SU-DHL-6 (cell line): ENCODE results near the gene CR1L.

Source experiments
- CTCF ChIP-seq: fragments of 200-600 bp; sonication (generic); IDR thresholded peaks from one replicate; pipeline ENCODE4 v1.5.1; 2017; ENCODE audit warnings: antibody characterized with exemption, mild to moderate bottlenecking, low read length, moderate library complexity; ENCODE audit not compliant: insufficient read depth, poor library complexity, severe bottlenecking
- EZH2phosphoT487 ChIP-seq: fragments of 200-600 bp; sonication (generic), shearing (Covaris generic); conservative IDR thresholded peaks from 2 replicates; pipeline ENCODE4 v1.6.1; 2018; ENCODE audit warnings: mild to moderate bottlenecking, antibody characterized with exemption, low read length, moderate library complexity, mixed read lengths

DNA sequence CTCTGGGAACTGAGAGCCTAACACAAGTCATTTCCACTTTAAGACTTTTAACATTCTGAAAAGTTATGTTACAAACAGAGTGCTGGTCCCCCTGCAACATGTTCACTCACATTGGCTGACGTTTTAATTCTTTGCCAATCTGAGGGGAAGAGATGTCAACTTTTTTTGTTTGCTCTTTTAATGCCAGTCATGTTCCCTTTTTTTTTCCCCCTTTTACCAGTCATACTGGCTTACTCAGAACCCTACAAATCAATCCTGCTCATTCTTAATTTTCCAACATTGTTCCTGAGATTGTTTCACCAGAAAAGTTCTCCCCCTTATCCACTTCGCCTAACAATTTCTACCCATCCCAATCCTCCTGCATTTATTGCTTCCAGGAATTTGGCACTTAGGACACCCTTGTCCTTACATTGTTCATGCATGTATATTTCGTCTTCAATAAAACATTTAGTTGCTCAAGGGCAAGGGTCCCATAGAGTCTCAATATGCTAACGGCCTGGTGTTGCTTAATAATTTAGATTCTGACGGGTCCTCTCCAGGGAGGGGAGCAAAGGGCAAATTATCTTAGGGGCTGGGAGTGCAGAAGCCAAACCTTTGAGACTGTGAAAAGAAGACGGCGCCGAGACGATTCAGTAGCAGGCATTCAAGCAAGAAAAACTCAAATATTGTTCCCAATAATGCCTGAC is 624 bp upstream of the CR1L start:
- no peak for TF ChIP-seq CTCF
- TF ChIP-seq EZH2phosphoT487: no peak
